Mesothelial cell of epicardium (in vitro differentiated cells): ENCODE results near the gene LMF1. TPM values are rescaled to one million over a fixed set of nuclear protein-coding genes. Genes with fewer than 3 reads are reported as not detected.
A peak's percentile ranks its signal among the peaks of the same experiment; 100 is the strongest.

Source experiments
- DNase-seq, 2 experiments: peaks; one replicate each; pipeline ENCODE4 v3.0.0; 2021; ENCODE audit warnings: low spot score in 2 of 2; ENCODE audit not compliant: unreplicated experiment in 2 of 2
- H3K27ac Mint-ChIP-seq: 2 replicates; pipeline ENCODE4 v1.8.0; 2021; ENCODE audit warnings: mixed read lengths
- H3K27me3 Mint-ChIP-seq: 2 replicates; pipeline ENCODE4 v1.8.0; 2021; ENCODE audit warnings: low read depth, mixed read lengths
- H3K36me3 Mint-ChIP-seq: 2 replicates; pipeline ENCODE4 v1.8.0; 2021; ENCODE audit warnings: mixed read lengths
- H3K4me1 Mint-ChIP-seq: 2 replicates; pipeline ENCODE4 v1.8.0; 2021; ENCODE audit warnings: mixed read lengths
- H3K4me3 Mint-ChIP-seq: 2 replicates; pipeline ENCODE4 v1.8.0; 2021; ENCODE audit warnings: mild to moderate bottlenecking, moderate library complexity, mixed read lengths
- H3K9me3 Mint-ChIP-seq: 2 replicates; pipeline ENCODE4 v1.8.0; 2021; ENCODE audit warnings: mixed read lengths
- CTCF ChIP-seq: fragments of 200-600 bp; sonication (generic); IDR thresholded peaks from one replicate; pipeline ENCODE4 v1.5.0; 2021; ENCODE audit warnings: antibody characterized with exemption; ENCODE audit not compliant: unreplicated experiment
- total RNA-seq: library from RNA; stranded (reverse); gene quantifications from 3 replicates; pipeline ENCODE4 v1.2.1, GENCODE V29; 2021

The LMF1 gene
- total RNA-seq, 1 donor from 2014 or later = 37.4 TPM

DNA sequence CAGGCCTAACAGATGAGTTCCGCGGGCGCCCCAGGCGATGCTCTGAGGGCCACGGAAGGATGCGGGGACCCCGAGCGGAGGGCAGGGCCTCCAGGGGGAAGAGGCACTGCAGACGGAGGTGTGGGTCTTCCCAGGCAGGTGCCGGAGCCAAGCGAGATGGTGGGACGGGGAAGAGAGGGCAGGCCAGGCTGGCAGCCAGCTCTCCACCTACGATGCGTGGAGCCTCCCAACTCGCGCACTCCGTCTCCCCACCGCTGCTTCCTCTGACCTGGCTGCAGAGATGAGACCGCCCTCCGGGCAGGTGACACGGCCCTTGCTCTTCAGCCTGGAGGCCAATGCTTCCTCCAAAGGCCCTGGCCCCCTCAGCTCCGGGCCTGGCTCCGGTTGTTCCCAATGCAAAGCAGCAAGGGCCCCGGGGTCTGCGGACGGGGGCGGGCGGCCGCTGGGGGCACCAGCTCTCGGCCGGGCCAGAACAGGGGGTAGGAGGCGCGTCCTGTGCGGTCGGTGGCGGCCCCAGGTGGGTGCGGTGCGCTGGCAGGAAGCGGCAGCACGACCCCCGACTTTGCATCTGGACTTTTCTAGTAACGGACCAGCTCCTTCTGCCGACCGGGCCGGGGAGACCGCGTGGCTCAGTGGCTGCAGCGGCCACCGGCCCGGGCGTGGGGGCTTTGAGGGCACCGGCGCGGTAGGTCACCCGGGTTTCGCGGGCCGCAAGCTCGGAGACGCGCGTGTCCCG lies 9.2 kb upstream of the LMF1 start:
- H3K9me3 Mint-ChIP-seq = no peaks in the 10 kb centered on the region
- no peaks in the 10 kb centered on the region for H3K4me1 Mint-ChIP-seq
- no peak overlapping the region for H3K27ac Mint-ChIP-seq
- no peaks in the 10 kb centered on the region for H3K36me3 Mint-ChIP-seq
- H3K4me3 Mint-ChIP-seq = peak overlapping the region; percentile 41
- H3K27me3 Mint-ChIP-seq = peaks cover 57% of the 10 kb centered on the region
- no peak for TF ChIP-seq CTCF
- peak in 1 of 2 experiments; percentile 18 for DNase-seq

GRCh38 chr16:979147-979546 lies 8.4 kb upstream of the LMF1 start:
- TF ChIP-seq CTCF = no peak
- H3K4me1 Mint-ChIP-seq = no peaks in the 10 kb centered on the region
- H3K9me3 Mint-ChIP-seq = no peaks in the 10 kb centered on the region
- no peak overlapping the region for H3K27ac Mint-ChIP-seq
- H3K36me3 Mint-ChIP-seq = no peaks in the 10 kb centered on the region
- DNase-seq = no peak
- peaks cover 56% of the 10 kb centered on the region for H3K27me3 Mint-ChIP-seq
- H3K4me3 Mint-ChIP-seq = no peak overlapping the region

DNA sequence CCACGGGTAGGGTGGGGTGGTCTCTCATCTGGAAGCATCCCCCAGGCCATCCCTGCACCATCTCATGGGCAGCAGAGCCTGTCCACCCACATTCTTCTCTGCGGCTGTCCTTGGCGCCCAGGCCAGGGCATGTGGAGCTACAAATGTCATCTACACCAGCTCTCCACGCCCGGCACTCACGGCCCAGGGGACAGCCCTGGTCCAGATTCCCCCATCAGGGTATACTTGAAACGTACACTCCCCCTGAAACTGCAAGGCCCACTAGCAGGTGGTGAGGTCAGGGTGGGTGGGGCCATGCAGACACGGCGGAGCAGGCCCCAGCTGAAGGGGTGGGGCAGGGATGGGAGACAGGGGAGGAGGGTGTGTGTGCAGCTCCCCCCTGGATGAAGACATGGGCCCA lies 7.6 kb upstream of the LMF1 start:
- no peak for DNase-seq
- TF ChIP-seq CTCF = no peak
- Mint-ChIP-seq H3K27me3 (peaks cover 51% of the 10 kb centered on the region), H3K4me1 (no peaks in the 10 kb centered on the region), H3K27ac (no peak overlapping the region), H3K4me3 (no peak overlapping the region), H3K9me3 (no peaks in the 10 kb centered on the region), H3K36me3 (no peaks in the 10 kb centered on the region)

GRCh38 chr16:977896-978295 lies 7.1 kb upstream of the LMF1 start:
- Mint-ChIP-seq H3K27ac (no peak overlapping the region), H3K36me3 (no peaks in the 10 kb centered on the region), H3K9me3 (no peaks in the 10 kb centered on the region), H3K4me1 (no peaks in the 10 kb centered on the region), H3K4me3 (no peak overlapping the region), H3K27me3 (peaks cover 46% of the 10 kb centered on the region)
- no peak for TF ChIP-seq CTCF
- DNase-seq = no peak

DNA sequence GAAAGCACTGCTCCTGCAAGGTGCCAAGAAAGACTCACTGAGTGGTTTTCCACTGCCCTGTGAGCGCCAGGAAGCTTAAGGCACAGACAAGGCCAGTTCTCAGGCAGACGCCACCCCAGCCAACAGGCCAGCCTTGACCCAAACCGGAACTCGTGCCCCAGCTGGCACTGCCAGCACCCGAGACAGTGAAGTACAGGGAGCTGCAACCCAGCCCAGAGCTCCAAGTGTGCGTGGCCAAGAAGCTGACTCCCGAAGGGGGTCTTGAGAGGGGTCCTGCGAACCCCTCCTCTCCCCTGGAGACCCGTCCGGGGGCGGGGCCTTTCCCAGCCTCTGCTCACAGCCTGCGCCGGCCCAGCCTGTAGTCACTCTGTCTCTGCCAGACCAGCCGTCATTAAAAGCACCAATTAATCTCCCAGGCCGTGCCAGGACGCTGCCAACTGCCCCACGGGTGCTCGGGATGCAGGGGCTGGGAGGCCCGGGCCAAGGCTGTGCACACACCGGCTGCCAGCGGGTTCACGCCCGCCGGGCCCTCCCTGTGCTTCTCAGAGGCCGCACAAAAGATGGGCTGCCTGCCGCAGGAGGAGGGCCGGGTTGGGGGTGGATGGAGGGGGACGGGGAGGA lies 6.4 kb upstream of the LMF1 start:
- no peak for DNase-seq
- Mint-ChIP-seq H3K4me1 (no peaks in the 10 kb centered on the region), H3K27me3 (peaks cover 41% of the 10 kb centered on the region), H3K27ac (no peak overlapping the region), H3K9me3 (no peaks in the 10 kb centered on the region), H3K36me3 (no peaks in the 10 kb centered on the region), H3K4me3 (no peak overlapping the region)
- no peak for TF ChIP-seq CTCF
